SIG-M5 treated with dmso at 0.1 percent for 504 hours (cell line): ENCODE results near the gene ARFIP1.

Experiments used
- DNase-seq: peaks from one replicate; lab custom pipeline; 2025; ENCODE audit not compliant: unreplicated experiment; lab: John Stamatoyannopoulos, UW

The ARFIP1 gene

GRCh38 chr4:152937336-152938236 is 157.8 kb downstream of the ARFIP1 start:
- DNase-seq, result peak; percentile 8

- no peak for DNase-seq
Measured at GRCh38 chr4:152938237-152938947, 158.6 kb downstream of the ARFIP1 start.

DNA sequence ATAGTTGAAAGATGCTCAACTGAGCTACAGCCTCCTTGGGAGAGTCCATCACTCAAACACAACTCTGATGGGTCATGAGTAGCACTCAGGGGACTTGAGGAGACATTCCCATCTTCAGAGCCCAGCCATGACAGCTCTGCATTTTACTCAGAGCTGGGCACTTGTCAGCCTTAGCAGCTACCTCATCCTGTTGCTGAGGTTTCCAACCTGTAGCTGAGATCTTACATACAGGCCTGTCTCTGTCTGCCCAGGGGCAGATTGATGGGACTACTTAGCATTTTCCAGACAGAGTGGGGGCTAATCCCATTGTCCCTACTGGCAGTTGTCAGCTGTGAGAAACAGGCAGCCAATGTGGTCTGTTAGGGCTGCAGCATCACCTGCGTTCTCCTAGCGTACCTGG is 159.9 kb downstream of the ARFIP1 start:
- no peak for DNase-seq

DNA sequence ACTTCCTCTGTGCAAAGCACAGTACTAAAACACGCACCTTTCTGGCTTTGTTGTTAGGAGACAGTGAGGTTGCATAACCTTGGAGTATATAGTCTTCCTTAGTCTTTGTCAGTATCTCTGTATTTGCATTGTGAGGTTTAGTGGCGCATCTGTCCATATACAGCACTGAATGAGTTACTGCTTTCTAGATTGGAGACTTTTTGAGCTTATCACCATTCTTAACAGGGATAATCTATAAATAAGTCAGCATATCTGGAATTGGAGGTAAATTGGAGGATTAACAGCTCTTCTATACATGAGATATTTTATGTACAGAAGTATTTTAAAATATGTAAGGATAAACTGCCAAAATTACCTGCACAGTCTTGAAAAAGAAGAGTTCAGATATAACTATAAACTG is 160.7 kb downstream of the ARFIP1 start:
- no peak for DNase-seq

GRCh38 chr4:152941411-152941810 is 161.7 kb downstream of the ARFIP1 start:
- no peak for DNase-seq

- DNase-seq, result no peak
Measured at GRCh38 chr4:152942346-152942745, 162.6 kb downstream of the ARFIP1 start.

GRCh38 chr4:152943672-152944071 is 163.9 kb downstream of the ARFIP1 start:
- no peak for DNase-seq

- DNase-seq, result no peak
Measured at GRCh38 chr4:152944666-152945320, 165.0 kb downstream of the ARFIP1 start.

DNA sequence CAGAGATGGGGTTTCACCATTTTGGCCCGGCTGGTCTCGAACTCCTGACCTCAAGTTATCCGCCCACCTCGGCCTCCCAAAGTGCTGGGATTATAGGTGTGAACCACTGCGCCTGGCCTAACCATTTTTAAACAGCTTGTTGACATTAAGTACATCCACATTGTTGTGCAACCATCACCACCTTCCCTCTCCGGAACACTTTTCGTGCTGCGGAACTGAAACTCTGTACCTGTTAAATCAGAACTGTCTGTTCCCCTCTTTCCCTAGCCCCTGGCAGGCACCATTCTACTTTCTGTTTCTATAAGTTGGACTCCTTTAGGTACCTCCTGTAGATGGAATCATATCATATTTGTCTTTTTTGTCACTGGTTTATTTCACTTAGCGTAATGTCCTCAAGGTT is 165.9 kb downstream of the ARFIP1 start:
- DNase-seq, result no peak

DNA sequence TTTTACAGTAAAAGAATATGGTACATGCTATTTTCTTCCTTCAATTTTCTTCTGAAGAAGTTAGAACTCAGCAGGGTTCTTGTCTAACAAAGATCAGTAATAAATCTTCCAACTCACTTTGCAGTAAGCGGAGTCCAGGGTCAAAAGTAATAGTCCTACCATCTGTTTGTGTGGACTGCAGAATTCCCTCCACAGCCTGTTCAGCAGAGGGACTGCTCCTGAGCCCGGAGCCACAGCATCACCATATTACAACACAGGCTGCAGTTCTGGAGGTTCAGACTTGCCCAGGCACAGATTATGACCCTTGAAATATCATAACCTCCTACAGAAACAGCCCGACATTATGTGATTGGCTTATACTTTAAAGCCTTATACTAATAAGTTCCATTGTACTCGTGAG is 166.7 kb downstream of the ARFIP1 start:
- DNase-seq, result no peak

GRCh38 chr4:152947311-152947710 is 167.6 kb downstream of the ARFIP1 start:
- DNase-seq, result no peak

DNA sequence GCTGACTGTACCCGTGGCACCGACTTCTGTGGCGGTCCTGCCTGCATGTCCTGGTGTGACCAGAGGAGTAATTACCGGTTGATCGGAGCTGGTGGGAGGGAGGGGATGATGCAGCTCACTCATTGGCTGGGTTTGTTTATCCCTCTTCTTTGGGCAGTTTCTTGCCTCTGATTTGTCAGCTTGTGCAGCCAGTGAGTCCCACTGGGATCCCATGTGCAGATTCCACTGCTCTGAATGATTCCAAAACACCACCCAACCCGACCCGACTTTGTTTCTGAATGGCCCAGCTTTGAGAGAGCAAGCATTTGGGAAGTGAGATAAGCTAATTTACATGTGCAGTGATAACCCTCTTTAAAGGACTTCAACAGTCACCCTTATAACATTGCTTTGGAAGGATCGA is 170.2 kb downstream of the ARFIP1 start:
- no peak for DNase-seq

- no peak for DNase-seq
Measured at GRCh38 chr4:152950402-152951274, 170.9 kb downstream of the ARFIP1 start.

DNA sequence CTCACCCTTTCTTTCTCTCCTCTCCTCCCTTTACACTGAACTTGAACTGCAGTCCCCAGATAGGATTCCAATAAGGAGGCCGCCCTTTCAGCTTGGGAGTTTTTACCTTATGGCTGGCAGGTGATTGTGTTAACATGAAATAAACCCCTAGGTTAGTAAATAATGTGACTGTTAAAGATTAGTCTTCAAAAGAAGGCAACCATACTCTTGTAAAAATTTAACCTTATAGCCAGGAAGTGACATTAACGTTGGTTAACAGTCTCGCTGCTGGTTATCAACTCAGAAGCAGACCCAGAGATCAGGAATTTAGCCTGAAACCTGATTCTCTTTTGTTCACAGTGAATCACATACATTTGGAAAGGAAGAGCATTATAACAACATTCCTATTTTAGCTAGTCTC is 171.6 kb downstream of the ARFIP1 start:
- DNase-seq, result no peak

GRCh38 chr4:152953514-152953913 is 173.8 kb downstream of the ARFIP1 start:
- no peak for DNase-seq

DNA sequence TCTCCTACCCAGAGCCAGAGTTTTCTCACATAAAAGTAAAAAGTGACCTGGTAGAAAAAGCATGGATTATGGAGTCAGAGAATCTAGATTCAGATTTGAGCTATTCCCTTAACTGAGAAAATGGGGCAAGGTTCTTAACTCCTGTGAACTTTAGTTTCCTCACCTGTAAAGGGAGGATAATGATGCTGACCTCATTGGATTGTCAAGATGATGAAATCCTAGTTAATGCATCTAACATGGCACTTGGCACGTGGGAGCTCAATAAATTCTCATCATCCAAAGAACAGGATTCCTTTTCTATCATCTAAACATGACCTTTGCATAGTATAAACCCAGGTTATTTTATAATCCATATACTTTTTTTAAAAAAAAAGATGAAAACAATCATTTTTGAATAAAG is 175.0 kb downstream of the ARFIP1 start:
- DNase-seq, result no peak

DNA sequence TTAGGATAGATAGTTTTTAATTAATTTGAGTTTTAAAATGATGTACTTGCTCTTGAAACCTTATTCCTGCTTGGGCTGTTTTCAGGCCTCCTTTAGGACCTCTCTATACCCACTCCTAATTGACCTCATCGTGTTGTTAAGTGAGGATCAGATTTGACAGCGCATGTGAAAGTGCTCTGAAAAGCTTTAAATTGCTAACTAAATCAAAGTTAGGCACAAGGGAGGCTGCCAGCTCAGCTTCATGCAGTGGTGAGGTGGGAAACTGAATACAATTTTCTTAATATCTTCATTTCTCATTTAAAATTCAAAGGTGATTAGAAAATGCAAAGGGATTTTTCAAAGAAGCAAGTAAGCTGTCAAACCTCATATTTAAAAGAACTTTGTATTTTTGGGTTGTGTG is 176.4 kb downstream of the ARFIP1 start:
- no peak for DNase-seq

DNA sequence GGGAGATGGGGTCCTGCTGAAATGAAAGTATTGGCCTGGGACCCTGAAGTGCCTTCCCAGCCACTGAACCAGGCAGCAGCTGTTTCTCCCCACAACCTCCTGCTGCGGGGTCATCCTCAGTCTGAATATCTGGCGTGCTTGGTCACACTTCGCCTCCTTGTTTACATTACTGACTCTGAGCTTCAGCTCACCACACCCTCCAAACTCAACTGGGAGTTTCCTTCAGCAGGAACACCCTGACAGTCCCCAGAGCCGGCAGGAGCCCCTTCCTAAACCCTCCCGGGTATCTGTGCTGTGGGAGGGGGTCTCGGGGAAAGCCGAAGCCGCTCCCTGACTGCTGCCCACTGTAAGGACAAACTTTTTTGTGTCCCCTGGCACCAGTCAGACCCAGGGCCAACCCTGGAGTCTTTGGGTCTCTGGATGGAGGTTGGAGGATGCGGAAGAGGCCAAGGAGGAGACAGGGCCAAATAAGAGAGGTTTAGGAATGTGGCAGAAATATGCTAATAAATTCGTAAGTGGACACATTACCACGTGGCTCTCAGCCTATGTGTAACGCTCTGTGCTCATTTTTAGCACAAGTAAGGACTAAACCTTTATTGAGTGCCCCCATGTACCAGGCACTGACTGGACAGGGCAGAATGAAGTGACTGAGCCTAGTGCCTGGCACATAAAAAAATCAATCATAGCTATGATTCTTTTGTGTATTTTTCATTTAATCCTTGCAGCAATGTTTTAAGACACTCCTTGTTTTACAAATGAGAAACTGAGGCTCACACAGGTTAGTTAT is 177.1 kb downstream of the ARFIP1 start:
- no peak for DNase-seq

GRCh38 chr4:152957437-152958171 is 177.8 kb downstream of the ARFIP1 start:
- no peak for DNase-seq
